K562 (cell line): Measurements from ENCODE around the gene CACNA2D2. TPM values are rescaled to one million over a fixed set of nuclear protein-coding genes. Genes with fewer than 3 reads are reported as not detected.

Experiments used
- BDP1 ChIP-seq: IDR thresholded peaks from 3 replicates; pipeline ENCODE4 v1.6.1; 2011; ENCODE audit not compliant: insufficient read length, insufficient read depth
- ETV5 ChIP-seq: sonication (generic); formaldehyde crosslinking; IDR thresholded peaks from 2 replicates; pipeline ENCODE4 v1.4.0; 2020; ENCODE audit warnings: low read depth, mild to moderate bottlenecking, missing genetic modification reagents
- MIER1 ChIP-seq: fragments of 450-650 bp; IDR thresholded peaks from 2 replicates; pipeline ENCODE4 v1.6.1; 2016; ENCODE audit warnings: antibody characterized with exemption, mild to moderate bottlenecking, low read depth
- TAF15 ChIP-seq: fragments of 200-400 bp; formaldehyde crosslinking; IDR thresholded peaks from 2 replicates; pipeline ENCODE4 v1.6.1; 2017; ENCODE audit warnings: mild to moderate bottlenecking, low read depth, low read length, moderate library complexity
- TSC22D4 ChIP-seq: fragments of 450-650 bp; IDR thresholded peaks from 2 replicates; pipeline ENCODE4 v1.6.1; 2016; ENCODE audit warnings: missing genetic modification characterization, missing biosample characterization, control low read depth
- U2AF2 ChIP-seq: fragments of 200-400 bp; formaldehyde crosslinking; optimal IDR thresholded peaks from 2 replicates; pipeline ENCODE3; 2017; ENCODE audit warnings: low read depth, mild to moderate bottlenecking, low read length
- polyA plus RNA-seq, 8 experiments: library from polyadenylated mRNA; depleted of rRNA in 4 of 8; stranded (reverse) in 5 of 8; unstranded in 3 of 8; fragments of >200 nt; fragmentation: Nextera tagmentation in 2 of 8; fragmentation: Illumina TruSeq in 1 of 8; extraction: Ambion mirVana in 2 of 8; extraction: Trizol in 1 of 8; gene quantifications; 2 replicates each; pipeline versions ENCODE4 v1.2.1 to v1.2.3, GENCODE V29; 2011 to 2014; ENCODE audit warnings: inconsistent platforms in 1 of 8, missing spikeins in 1 of 8
- total RNA-seq, 7 experiments: library from RNA; depleted of rRNA in 6 of 7; stranded (reverse); fragments of >200 nt in 6 of 7; fragmentation: Illumina TruSeq in 2 of 7; extraction: Trizol in 2 of 7; gene quantifications; 2 replicates each; pipeline versions ENCODE4 v1.2.1 to v1.2.3, GENCODE V29; 2011 to 2021; ENCODE audit warnings: low replicate concordance in 1 of 7
- TF ChIP-seq, protein P1 (sequence below): fragments of 450-650 bp; IDR thresholded peaks from 2 replicates; pipeline ENCODE4 v1.6.1; 2016; ENCODE audit warnings: mild to moderate bottlenecking, moderate library complexity
- TF ChIP-seq, protein P2 (sequence below): fragments of 450-650 bp; IDR thresholded peaks from 2 replicates; pipeline ENCODE4 v1.7.1; 2018; ENCODE audit warnings: mild to moderate bottlenecking, low read depth; ENCODE audit not compliant: partially characterized antibody

Gene CACNA2D2
- total and polyA plus RNA-seq, 9 of the 15 experiments (the other 6 are each of a cell fraction or from before 2014, with no cell fraction given) = 0.11 to 0.58 (median 0.36) TPM; not detected in 2

DNA sequence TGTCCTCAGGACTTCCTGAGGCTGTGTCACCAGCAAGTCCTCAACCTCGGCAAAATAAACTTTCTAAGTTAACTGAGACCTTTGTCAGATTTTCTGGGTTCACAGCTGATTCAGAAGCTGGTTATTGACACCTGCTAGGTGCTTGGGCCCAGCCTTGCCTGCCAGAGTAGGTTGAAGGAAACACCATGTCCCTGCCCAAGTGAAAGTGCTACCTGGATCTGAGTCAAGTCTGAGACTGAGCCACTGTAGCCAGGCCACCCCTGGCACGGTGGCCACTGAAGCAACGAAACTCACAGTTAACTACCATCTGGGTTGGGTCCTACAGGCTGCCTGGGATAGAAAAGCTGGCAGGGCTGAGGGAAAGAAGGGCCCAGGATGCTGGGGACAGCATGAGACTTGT lies 189.1 kb downstream of the CACNA2D2 start (continued):
- TF ChIP-seq TAF15 = no peak
- TF ChIP-seq MIER1 = no peak
- TF ChIP-seq, protein P1, sequence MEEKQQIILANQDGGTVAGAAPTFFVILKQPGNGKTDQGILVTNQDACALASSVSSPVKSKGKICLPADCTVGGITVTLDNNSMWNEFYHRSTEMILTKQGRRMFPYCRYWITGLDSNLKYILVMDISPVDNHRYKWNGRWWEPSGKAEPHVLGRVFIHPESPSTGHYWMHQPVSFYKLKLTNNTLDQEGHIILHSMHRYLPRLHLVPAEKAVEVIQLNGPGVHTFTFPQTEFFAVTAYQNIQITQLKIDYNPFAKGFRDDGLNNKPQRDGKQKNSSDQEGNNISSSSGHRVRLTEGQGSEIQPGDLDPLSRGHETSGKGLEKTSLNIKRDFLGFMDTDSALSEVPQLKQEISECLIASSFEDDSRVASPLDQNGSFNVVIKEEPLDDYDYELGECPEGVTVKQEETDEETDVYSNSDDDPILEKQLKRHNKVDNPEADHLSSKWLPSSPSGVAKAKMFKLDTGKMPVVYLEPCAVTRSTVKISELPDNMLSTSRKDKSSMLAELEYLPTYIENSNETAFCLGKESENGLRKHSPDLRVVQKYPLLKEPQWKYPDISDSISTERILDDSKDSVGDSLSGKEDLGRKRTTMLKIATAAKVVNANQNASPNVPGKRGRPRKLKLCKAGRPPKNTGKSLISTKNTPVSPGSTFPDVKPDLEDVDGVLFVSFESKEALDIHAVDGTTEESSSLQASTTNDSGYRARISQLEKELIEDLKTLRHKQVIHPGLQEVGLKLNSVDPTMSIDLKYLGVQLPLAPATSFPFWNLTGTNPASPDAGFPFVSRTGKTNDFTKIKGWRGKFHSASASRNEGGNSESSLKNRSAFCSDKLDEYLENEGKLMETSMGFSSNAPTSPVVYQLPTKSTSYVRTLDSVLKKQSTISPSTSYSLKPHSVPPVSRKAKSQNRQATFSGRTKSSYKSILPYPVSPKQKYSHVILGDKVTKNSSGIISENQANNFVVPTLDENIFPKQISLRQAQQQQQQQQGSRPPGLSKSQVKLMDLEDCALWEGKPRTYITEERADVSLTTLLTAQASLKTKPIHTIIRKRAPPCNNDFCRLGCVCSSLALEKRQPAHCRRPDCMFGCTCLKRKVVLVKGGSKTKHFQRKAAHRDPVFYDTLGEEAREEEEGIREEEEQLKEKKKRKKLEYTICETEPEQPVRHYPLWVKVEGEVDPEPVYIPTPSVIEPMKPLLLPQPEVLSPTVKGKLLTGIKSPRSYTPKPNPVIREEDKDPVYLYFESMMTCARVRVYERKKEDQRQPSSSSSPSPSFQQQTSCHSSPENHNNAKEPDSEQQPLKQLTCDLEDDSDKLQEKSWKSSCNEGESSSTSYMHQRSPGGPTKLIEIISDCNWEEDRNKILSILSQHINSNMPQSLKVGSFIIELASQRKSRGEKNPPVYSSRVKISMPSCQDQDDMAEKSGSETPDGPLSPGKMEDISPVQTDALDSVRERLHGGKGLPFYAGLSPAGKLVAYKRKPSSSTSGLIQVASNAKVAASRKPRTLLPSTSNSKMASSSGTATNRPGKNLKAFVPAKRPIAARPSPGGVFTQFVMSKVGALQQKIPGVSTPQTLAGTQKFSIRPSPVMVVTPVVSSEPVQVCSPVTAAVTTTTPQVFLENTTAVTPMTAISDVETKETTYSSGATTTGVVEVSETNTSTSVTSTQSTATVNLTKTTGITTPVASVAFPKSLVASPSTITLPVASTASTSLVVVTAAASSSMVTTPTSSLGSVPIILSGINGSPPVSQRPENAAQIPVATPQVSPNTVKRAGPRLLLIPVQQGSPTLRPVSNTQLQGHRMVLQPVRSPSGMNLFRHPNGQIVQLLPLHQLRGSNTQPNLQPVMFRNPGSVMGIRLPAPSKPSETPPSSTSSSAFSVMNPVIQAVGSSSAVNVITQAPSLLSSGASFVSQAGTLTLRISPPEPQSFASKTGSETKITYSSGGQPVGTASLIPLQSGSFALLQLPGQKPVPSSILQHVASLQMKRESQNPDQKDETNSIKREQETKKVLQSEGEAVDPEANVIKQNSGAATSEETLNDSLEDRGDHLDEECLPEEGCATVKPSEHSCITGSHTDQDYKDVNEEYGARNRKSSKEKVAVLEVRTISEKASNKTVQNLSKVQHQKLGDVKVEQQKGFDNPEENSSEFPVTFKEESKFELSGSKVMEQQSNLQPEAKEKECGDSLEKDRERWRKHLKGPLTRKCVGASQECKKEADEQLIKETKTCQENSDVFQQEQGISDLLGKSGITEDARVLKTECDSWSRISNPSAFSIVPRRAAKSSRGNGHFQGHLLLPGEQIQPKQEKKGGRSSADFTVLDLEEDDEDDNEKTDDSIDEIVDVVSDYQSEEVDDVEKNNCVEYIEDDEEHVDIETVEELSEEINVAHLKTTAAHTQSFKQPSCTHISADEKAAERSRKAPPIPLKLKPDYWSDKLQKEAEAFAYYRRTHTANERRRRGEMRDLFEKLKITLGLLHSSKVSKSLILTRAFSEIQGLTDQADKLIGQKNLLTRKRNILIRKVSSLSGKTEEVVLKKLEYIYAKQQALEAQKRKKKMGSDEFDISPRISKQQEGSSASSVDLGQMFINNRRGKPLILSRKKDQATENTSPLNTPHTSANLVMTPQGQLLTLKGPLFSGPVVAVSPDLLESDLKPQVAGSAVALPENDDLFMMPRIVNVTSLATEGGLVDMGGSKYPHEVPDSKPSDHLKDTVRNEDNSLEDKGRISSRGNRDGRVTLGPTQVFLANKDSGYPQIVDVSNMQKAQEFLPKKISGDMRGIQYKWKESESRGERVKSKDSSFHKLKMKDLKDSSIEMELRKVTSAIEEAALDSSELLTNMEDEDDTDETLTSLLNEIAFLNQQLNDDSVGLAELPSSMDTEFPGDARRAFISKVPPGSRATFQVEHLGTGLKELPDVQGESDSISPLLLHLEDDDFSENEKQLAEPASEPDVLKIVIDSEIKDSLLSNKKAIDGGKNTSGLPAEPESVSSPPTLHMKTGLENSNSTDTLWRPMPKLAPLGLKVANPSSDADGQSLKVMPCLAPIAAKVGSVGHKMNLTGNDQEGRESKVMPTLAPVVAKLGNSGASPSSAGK = no peak
- TF ChIP-seq, protein P2, sequence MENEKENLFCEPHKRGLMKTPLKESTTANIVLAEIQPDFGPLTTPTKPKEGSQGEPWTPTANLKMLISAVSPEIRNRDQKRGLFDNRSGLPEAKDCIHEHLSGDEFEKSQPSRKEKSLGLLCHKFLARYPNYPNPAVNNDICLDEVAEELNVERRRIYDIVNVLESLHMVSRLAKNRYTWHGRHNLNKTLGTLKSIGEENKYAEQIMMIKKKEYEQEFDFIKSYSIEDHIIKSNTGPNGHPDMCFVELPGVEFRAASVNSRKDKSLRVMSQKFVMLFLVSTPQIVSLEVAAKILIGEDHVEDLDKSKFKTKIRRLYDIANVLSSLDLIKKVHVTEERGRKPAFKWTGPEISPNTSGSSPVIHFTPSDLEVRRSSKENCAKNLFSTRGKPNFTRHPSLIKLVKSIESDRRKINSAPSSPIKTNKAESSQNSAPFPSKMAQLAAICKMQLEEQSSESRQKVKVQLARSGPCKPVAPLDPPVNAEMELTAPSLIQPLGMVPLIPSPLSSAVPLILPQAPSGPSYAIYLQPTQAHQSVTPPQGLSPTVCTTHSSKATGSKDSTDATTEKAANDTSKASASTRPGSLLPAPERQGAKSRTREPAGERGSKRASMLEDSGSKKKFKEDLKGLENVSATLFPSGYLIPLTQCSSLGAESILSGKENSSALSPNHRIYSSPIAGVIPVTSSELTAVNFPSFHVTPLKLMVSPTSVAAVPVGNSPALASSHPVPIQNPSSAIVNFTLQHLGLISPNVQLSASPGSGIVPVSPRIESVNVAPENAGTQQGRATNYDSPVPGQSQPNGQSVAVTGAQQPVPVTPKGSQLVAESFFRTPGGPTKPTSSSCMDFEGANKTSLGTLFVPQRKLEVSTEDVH = no peak
- TF ChIP-seq U2AF2 = no peak
- no peak for TF ChIP-seq BDP1
- no peak for TF ChIP-seq TSC22D4 (tag)
- no peak for TF ChIP-seq ETV5
